ENCODE results near the gene FAM53A.

The FAM53A gene

GRCh38 chr4:1623821-1624518 is 60.1 kb downstream of the FAM53A start:
- ATAC-seq = no peak
- no peak for DNase-seq

GRCh38 chr4:1623400-1623799 is 60.7 kb downstream of the FAM53A start:
- DNase-seq (no peak), ATAC-seq (no peak)

- no peak for ATAC-seq
- no peak for DNase-seq
Measured at GRCh38 chr4:1622956-1623355, 61.2 kb downstream of the FAM53A start.

GRCh38 chr4:1622238-1622637 is 61.9 kb downstream of the FAM53A start:
- ATAC-seq = no peak
- DNase-seq = no peak

- DNase-seq (no peak), ATAC-seq (no peak)
Measured at GRCh38 chr4:1621526-1621925, 62.6 kb downstream of the FAM53A start.

- ATAC-seq = no peak
- DNase-seq = no peak
Measured at GRCh38 chr4:1619151-1619672, 64.9 kb downstream of the FAM53A start.

- ATAC-seq = no peak
- no peak for DNase-seq
Measured at GRCh38 chr4:1618438-1618837, 65.7 kb downstream of the FAM53A start.

- ATAC-seq (no peak), DNase-seq (no peak)
Measured at GRCh38 chr4:1616557-1616930, 67.6 kb downstream of the FAM53A start.

- ATAC-seq = no peak
- no peak for DNase-seq
Measured at GRCh38 chr4:1615786-1616556, 68.1 kb downstream of the FAM53A start.

- no peak for ATAC-seq
- DNase-seq = no peak
Measured at GRCh38 chr4:1614854-1615595, 69.1 kb downstream of the FAM53A start.

- ATAC-seq (no peak), DNase-seq (no peak)
Measured at GRCh38 chr4:1614502-1614853, 69.6 kb downstream of the FAM53A start.

- ATAC-seq (no peak), DNase-seq (no peak)
Measured at GRCh38 chr4:1614049-1614448, 70.1 kb downstream of the FAM53A start.

- ATAC-seq (no peak), DNase-seq (no peak)
Measured at GRCh38 chr4:1613099-1613495, 71.0 kb downstream of the FAM53A start.

GRCh38 chr4:1612278-1613098 is 71.6 kb downstream of the FAM53A start:
- DNase-seq (no peak), ATAC-seq (no peak)

- no peak for DNase-seq
- no peak for ATAC-seq
Measured at GRCh38 chr4:1611501-1611870, 72.6 kb downstream of the FAM53A start.

- no peak for DNase-seq
- peak; percentile 33 for ATAC-seq
Measured at GRCh38 chr4:1610791-1611500, 73.2 kb downstream of the FAM53A start.

- DNase-seq (no peak), ATAC-seq (no peak)
Measured at GRCh38 chr4:1609901-1610790, 74.0 kb downstream of the FAM53A start.

GRCh38 chr4:1608821-1609500 is 75.2 kb downstream of the FAM53A start:
- DNase-seq (no peak), ATAC-seq (no peak)

GRCh38 chr4:1608196-1608820 is 75.8 kb downstream of the FAM53A start:
- ATAC-seq (no peak), DNase-seq (no peak)
